Caco-2 (cell line): ENCODE results near the gene TLN1. TPM values are rescaled to one million over a fixed set of nuclear protein-coding genes. Genes with fewer than 3 reads are reported as not detected.

Source experiments
- BruUV-seq: library from RNA; stranded (reverse); fragments of 400-500 nt; replicated peaks from 2 replicates; lab custom pipeline; 2021; lab: Mats Ljungman, UMichigan
- CTCF ChIA-PET: fragments of 300-600 bp; sonication (Branson Sonifier 250); formaldehyde crosslinking; loops from one replicate; lab custom pipeline; 2022; ENCODE audit warnings: antibody characterized with exemption; lab: Charles Lee
- POLR2A ChIA-PET: fragments of 300-600 bp; sonication (Branson Sonifier 250); formaldehyde crosslinking; loops from one replicate; lab custom pipeline; 2022; ENCODE audit warnings: antibody characterized with exemption; lab: Charles Lee
- DNase-seq, 2 experiments: peaks; one replicate each; pipeline versions ENCODE4 v3.0.0 to v3.0.0-alpha.2; 2020 to 2022
- H3K27me3 ChIP-seq: replicated peaks from 2 replicates; pipeline ENCODE4 v1.6.0; 2011; ENCODE audit warnings: low read length; ENCODE audit not compliant: control insufficient read depth, insufficient read depth
- H3K36me3 ChIP-seq: 2 replicates; pipeline ENCODE4 v1.5.1; 2011; ENCODE audit warnings: low read length; ENCODE audit not compliant: control insufficient read depth, insufficient read depth
- H3K4me1 ChIP-seq: fragments of 250-450 bp; sonication (Bioruptor Pico); 2 replicates; pipeline ENCODE4 v1.5.1; 2020; ENCODE audit warnings: mild to moderate bottlenecking
- H3K4me3 ChIP-seq: 2 replicates; pipeline ENCODE4 v1.5.1; 2011; ENCODE audit warnings: low read depth, mild to moderate bottlenecking, control low read depth, low read length
- H3K9me3 ChIP-seq: fragments of 250-450 bp; sonication (Bioruptor Pico); 2 replicates; pipeline ENCODE4 v1.5.1; 2020; ENCODE audit warnings: mild to moderate bottlenecking, moderate library complexity
- H3K27ac Mint-ChIP-seq: one replicate; pipeline ENCODE4 v1.8.0; 2022; ENCODE audit warnings: mixed read lengths; ENCODE audit not compliant: unreplicated experiment
- H3K27me3 Mint-ChIP-seq: one replicate; pipeline ENCODE4 v1.8.0; 2022; ENCODE audit warnings: mixed read lengths; ENCODE audit not compliant: insufficient read depth, unreplicated experiment
- H3K36me3 Mint-ChIP-seq: one replicate; pipeline ENCODE4 v1.8.0; 2022; ENCODE audit warnings: mild to moderate bottlenecking, mixed read lengths; ENCODE audit not compliant: insufficient read depth, unreplicated experiment
- H3K4me1 Mint-ChIP-seq: one replicate; pipeline ENCODE4 v1.8.0; 2022; ENCODE audit warnings: low read depth, mixed read lengths; ENCODE audit not compliant: unreplicated experiment
- H3K4me3 Mint-ChIP-seq: one replicate; pipeline ENCODE4 v1.8.0; 2022; ENCODE audit warnings: mild to moderate bottlenecking, moderate library complexity, mixed read lengths; ENCODE audit not compliant: unreplicated experiment
- H3K9me3 Mint-ChIP-seq: one replicate; pipeline ENCODE4 v1.8.0; 2022; ENCODE audit warnings: mixed read lengths; ENCODE audit not compliant: unreplicated experiment
- CTCF ChIP-seq, 2 experiments: fragments of 200-600 bp in 1 of 2; IDR thresholded peaks; 1 replicate in 1 of 2; 2 replicates in 1 of 2; pipeline versions ENCODE4 v1.5.1 to v1.8.0; 2011 to 2022; ENCODE audit warnings: antibody characterized with exemption in 1 of 2, control low read depth in 1 of 2, inconsistent platforms in 1 of 2, low read depth in 1 of 2, low read length in 1 of 2, mild to moderate bottlenecking in 1 of 2, moderate library complexity in 1 of 2; ENCODE audit not compliant: insufficient read depth in 1 of 2, severe bottlenecking in 1 of 2, unreplicated experiment in 1 of 2
- intact Hi-C: fragments of 100-400 bp; cut with micrococcal nuclease; formaldehyde crosslinking; loops from one replicate; pipeline ENCODE4 v1.10.0; 2022; ENCODE audit not compliant: unreplicated experiment
- total RNA-seq: library from RNA; stranded (reverse); gene quantifications from 2 replicates; pipeline ENCODE4 v1.2.3, GENCODE V29; 2022

The TLN1 gene
- total RNA-seq, 1 experiment from 2014 or later, result 147 TPM

DNA sequence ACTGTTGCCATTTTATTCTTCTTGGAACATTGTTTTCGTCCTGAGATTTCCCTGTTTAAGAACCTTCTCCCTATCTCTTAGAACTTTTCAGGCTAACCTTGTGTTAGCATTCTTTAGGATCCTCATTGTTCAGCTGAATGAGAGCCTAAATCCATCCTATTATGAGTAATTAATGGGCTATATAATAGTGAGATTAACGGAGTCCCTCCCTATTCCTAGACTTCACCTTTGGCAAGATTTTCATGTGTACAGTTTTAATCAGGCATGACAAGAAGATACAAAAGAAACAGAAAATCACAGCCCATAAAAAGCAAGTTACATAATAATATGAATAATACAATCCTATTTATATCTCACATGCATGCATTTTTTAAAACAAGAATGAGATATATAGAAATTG lies 31.2 kb upstream of the TLN1 start:
- no TSS peak for BruUV-seq
- POLR2A ChIA-PET, result no interaction called here
- H3K4me1 Mint-ChIP-seq, result peaks cover 14% of the 10 kb centered on the region
- CTCF ChIA-PET, result interaction anchor here (0.6 to 1.1 kb wide), 2 partner anchors 27 to 63 kb away, joined by 3 read pairs; no protein-coding TSS in a partner anchor
- Histone ChIP-seq H3K27me3 (no peaks in the 10 kb centered on the region), H3K9me3 (no peaks in the 10 kb centered on the region), H3K36me3 (no peaks in the 10 kb centered on the region), H3K4me3 (no peak overlapping the region), H3K4me1 (peaks cover 1% of the 10 kb centered on the region; the same call in 1 of the 2 replicates)
- no peak overlapping the region for H3K4me3 Mint-ChIP-seq
- DNase-seq, result no peak
- no peaks in the 10 kb centered on the region for H3K9me3 Mint-ChIP-seq
- no peaks in the 10 kb centered on the region for H3K36me3 Mint-ChIP-seq
- no peak for TF ChIP-seq CTCF (IDR thresholded peaks at IDR 0.05; ENCODE audit: insufficient read depth in 1 of 2, low read depth in 1 of 2, low read length in 1 of 2, severe bottlenecking in 1 of 2, unreplicated experiment in 1 of 2)
- H3K27ac Mint-ChIP-seq, result no peak overlapping the region
- intact Hi-C loops, result no loop called here
- H3K27me3 Mint-ChIP-seq, result no peaks in the 10 kb centered on the region

GRCh38 chr9:35760651-35761050 lies 28.7 kb upstream of the TLN1 start:
- no TSS peak for BruUV-seq
- DNase-seq, result no peak
- H3K4me1 ChIP-seq, result peaks cover 5% of the 10 kb centered on the region; the same call in 1 of the 2 replicates
- Mint-ChIP-seq H3K4me3 (no peak overlapping the region), H3K4me1 (peaks cover 14% of the 10 kb centered on the region), H3K27me3 (no peaks in the 10 kb centered on the region), H3K27ac (no peak overlapping the region), H3K9me3 (no peaks in the 10 kb centered on the region), H3K36me3 (peaks cover 14% of the 10 kb centered on the region)
- intact Hi-C loops, result no loop called here
- H3K27me3 ChIP-seq, result no peaks in the 10 kb centered on the region
- no peak for TF ChIP-seq CTCF (IDR thresholded peaks at IDR 0.05; ENCODE audit: insufficient read depth in 1 of 2, low read depth in 1 of 2, low read length in 1 of 2, severe bottlenecking in 1 of 2, unreplicated experiment in 1 of 2)
- ChIA-PET CTCF (no interaction called here), POLR2A (interaction anchor here (0.5 to 1.2 kb wide), 2 partner anchors 33 to 272 kb away, joined by 3 to 5 read pairs; no protein-coding TSS in a partner anchor)
- no peak overlapping the region for H3K4me3 ChIP-seq
- H3K36me3 ChIP-seq, result no peaks in the 10 kb centered on the region
- no peaks in the 10 kb centered on the region for H3K9me3 ChIP-seq

DNA sequence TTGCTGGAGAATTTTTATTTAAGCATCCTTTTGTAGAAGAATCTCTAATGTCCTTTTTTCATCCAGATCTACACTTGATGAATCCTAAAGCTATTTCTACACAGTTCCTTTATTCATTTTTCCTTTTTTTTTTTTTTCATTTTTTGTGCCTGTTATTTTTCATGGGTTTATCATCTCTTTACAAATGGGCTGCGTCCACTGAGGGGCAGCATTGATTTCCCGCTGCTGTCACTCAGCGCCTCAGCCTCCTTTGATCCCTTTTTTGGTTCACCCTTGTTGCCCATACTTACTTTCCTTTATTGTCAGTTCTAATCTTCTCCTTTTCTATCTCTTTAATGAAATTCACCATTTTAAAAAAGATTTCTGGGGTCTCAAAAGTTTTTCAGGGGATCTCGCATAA lies 27.8 kb upstream of the TLN1 start:
- intact Hi-C loops, result no loop called here
- no peak for TF ChIP-seq CTCF (IDR thresholded peaks at IDR 0.05; ENCODE audit: insufficient read depth in 1 of 2, low read depth in 1 of 2, low read length in 1 of 2, severe bottlenecking in 1 of 2, unreplicated experiment in 1 of 2)
- Mint-ChIP-seq H3K4me3 (no peak overlapping the region), H3K9me3 (no peaks in the 10 kb centered on the region), H3K27ac (no peak overlapping the region), H3K36me3 (peaks cover 14% of the 10 kb centered on the region), H3K27me3 (no peaks in the 10 kb centered on the region), H3K4me1 (peaks cover 14% of the 10 kb centered on the region)
- CTCF ChIA-PET, result no interaction called here
- Histone ChIP-seq H3K36me3 (no peaks in the 10 kb centered on the region), H3K9me3 (no peaks in the 10 kb centered on the region), H3K27me3 (no peaks in the 10 kb centered on the region), H3K4me3 (no peak overlapping the region), H3K4me1 (peaks cover 5% of the 10 kb centered on the region; the same call in 1 of the 2 replicates)
- POLR2A ChIA-PET, result interaction anchor here (0.7 to 1.0 kb wide), 2 partner anchors 14 to 32 kb away, joined by 3 to 4 read pairs; no protein-coding TSS in a partner anchor
- DNase-seq, result no peak
- BruUV-seq, result no TSS peak
